ENCODE results near the gene STX5.

DNA sequence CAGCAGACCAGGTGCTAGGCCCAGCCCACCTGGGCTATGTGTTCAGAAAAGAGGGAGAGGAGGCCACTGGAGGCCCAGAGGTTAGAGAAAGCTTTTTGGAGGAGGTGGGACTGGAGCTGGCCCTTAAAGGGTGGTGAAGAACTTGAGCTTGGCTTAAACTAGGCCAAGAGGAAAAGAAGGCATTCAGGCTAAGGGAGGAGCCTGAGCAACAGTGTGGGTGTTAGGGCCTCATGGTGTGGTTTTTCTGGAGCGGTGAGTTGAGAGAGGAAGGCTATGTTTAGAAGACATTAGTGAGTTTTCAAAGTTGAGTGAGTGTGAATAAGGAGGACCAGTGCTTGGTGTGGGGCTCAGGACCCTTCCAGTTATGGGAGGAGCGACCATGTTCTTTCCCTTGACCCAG, 54.5 kb downstream of the STX5 start:
- TF ChIP-seq CTCF (IDR thresholded peaks at IDR 0.05), result no peak
- TF ChIP-seq POLR2A (IDR thresholded peaks at IDR 0.05), result no peak

All from body of pancreas (tissue), 4 donors.